ENCODE results near the gene BAIAP2L2.

Gene BAIAP2L2

DNA sequence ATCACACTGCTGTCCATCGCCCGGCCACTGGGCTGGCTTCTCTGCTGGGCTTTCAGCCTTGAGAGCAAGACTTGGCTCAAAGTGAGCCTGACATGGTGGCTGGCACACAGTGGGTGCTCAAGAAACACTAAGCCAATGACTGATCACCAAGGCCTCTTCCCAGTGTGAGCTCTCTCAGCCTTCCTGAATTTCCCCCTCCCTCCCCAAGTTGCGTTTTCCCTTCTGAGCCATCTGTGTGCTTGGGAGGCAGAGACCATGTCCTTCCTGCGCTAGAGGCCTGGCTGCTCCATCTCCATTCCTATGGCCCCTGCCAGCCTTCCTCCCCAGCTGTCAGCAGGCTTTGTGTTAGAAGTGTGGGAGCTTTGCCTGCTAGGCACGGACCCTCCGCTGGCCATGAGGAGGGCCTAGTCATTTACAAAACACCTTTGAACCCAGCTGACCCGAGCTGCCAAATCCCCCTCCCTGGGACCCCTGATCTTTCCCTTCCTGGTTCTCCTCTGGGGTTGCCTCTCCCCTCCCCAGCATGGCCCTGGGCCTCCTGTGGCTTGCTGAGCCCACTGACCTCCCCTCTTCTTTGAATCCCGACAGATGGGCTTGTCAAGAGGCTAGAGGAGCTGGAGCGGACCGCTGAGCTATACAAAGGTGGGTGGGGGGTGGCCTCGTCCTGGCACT is 40.1 kb downstream of the BAIAP2L2 start:
- in situ Hi-C loops (cut with HindIII; ENCODE audit: low sequenced_read_pairs): no loop called here

DNA sequence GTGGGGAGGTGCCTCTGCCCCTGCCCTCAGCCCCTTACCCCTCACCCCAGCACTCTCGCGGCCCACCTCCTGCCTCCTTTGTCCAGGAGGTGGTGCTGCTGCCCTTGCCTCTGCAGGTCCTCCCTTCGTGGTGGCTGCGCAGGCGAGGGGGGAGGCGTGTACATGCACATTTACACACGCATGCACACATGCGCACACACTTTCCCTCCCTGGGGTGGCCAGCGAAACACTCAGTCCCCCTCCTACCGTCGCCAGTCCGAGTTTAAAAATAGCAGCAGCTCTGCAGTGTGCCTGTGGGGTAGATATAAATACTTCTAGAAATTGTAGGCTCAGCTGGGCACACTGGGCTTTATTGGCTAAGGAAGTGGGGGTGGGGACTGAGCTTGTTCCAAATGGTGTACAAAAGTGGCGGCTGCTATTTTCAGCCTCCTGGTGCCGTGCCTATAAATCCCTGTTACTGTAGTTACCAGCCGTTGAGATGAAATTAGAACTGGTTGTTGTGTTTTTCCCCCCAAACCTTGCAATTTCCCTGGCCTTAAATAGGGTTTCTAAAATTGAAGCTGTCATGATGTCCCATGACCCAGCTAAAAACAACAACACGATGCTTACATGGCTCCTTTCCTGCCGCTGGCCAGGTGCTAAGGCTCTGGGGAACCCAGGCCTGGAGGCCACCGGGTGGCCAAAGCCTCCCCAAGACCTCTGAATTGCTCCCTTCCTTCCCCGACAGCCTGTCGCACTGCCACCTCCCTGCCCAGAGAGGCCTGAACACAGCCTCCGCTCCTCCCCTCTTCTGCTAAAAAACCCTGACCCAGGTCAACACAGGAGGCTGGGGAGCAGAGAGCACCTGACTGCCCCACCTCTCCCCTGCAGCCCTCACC is 40.9 kb downstream of the BAIAP2L2 start:
- in situ Hi-C loops (cut with HindIII; ENCODE audit: low sequenced_read_pairs): no loop called here

DNA sequence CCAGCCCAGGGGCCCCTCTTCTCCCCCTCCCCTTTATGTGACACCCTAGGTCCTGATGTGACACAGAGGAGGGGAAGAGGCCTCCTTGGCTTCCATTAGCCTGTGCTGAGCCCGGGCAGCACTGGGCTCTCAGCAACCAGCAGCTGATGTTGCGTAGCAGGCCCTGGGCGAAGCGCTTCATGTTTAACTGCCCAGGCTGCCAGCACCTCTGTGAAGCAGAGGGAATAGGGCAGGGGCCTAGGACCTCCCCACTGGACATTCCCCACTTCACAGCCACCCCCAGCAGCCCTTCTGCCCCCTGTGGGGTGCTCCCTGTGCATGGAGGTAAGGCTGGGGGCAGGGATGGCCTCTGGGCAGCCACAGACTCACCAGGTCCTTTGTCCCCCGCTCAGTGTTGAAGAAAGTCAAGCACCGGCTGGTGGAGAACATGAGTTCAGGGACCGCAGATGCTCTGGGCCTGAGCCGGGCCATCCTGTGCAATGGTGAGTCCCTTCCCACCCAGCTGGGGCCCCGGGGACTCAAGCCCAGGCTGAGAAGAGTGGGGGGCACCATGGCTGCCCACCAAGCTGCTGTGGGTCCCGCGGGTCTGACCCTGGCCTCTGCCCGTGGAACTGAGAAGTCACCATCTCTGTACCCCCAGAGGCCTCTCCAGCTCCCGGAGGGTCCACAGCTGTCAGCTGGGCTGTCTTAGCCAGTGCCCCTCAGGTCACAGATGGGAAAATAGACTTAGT is 41.7 kb downstream of the BAIAP2L2 start:
- in situ Hi-C loops (cut with HindIII; ENCODE audit: low sequenced_read_pairs): no loop called here

DNA sequence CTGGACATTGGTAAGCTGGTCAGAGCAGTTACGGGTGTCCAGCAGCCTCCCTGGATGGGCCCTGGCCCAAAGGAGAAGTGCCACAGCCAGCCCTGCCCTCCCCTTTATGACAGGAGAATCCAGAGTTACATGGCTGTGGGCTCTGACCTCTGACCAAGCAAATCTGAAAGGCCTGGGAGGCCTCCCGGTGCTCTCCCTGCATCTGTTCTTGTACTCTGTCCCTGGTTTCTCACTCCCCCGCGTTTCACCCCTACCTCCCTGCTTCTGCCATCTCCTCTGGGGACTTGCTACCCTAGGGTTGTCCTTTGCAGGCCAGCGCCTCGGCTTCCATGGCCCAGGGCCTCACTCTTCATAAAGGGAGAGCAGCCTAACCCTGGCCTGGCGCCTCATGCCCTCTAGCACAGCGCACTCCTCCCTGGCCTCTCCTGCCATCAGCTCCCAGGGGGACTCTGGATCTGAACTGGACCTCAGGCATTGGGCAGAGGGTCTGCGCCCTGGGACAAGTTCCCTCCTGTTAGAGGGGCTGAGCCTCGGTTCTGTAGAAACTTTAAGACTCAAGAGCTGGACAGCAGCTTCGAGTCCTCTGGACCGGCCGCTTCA is 42.6 kb downstream of the BAIAP2L2 start:
- in situ Hi-C loops (cut with HindIII; ENCODE audit: low sequenced_read_pairs): no loop called here

DNA sequence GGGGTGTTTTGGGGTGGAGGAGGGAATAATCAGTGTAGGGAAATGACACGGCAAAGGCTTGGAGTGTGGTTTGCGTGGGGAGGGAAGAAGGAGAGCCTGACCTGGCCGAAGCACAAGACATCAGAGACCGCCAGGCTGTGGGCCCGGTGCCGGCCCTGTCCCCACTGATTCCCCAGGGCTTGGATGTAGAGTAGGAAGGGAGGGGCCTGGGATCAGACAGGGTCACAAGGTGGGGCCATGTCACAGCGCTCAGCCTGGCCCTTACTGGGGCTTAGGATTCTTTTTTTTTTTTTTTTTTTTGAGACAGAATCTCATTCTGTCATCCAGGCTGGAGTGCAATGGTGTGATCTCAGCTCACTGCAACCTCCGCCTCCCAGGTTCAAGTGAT is 43.5 kb downstream of the BAIAP2L2 start:
- in situ Hi-C loops (cut with HindIII; ENCODE audit: low sequenced_read_pairs): no loop called here

DNA sequence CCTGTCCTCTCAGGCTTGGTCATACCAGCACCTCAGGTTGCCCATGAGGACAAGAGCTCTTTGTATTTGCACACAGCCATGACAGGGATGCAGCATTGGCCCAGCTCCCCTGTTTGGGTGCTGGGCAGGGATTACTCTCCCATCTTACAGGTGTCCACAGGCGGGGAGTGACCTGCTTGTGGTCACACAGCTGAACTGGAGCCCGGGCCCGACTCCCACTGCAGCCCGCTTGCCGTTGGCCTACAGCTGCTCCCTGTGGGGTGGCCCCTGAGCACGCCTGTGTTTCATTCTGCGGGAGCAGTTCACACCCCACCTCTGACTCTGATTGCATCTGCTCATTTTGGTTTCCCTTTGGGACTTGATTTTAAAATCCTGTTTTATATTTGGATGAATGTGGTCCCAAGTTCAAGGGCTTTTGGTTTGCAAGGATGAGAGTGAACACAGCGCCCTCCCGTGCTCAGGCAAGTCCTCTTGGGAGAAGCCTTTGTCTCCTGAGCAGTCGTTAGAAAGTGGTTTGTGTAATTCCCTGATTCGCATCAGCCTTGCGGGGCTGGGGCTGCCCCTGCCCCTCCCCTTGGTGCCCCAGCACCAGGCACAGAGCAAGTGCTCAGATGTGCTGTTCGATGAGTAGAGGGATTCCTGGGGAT is 44.0 kb downstream of the BAIAP2L2 start:
- in situ Hi-C loops (cut with HindIII; ENCODE audit: low sequenced_read_pairs): no loop called here

- in situ Hi-C loops (cut with HindIII; ENCODE audit: low sequenced_read_pairs): no loop called here
These were observed 44.9 kb downstream of the BAIAP2L2 start for GRCh38 chr22:38065539-38065938.

- in situ Hi-C loops (cut with HindIII; ENCODE audit: low sequenced_read_pairs): no loop called here
These were observed 47.7 kb downstream of the BAIAP2L2 start for GRCh38 chr22:38062791-38063190.

GRCh38 chr22:38056969-38057891 is 53.3 kb downstream of the BAIAP2L2 start, which contains the start of gene PICK1:
Gene PICK1 (plus strand): TSS chr22:38057404. CDS start chr22:38057810, 406 bp downstream.
- in situ Hi-C loops (cut with HindIII; ENCODE audit: low sequenced_read_pairs): loop anchor here (5.0 to 10.0 kb wide), 2 partner anchors 210 to 248 kb away; no protein-coding TSS in a partner anchor

DNA sequence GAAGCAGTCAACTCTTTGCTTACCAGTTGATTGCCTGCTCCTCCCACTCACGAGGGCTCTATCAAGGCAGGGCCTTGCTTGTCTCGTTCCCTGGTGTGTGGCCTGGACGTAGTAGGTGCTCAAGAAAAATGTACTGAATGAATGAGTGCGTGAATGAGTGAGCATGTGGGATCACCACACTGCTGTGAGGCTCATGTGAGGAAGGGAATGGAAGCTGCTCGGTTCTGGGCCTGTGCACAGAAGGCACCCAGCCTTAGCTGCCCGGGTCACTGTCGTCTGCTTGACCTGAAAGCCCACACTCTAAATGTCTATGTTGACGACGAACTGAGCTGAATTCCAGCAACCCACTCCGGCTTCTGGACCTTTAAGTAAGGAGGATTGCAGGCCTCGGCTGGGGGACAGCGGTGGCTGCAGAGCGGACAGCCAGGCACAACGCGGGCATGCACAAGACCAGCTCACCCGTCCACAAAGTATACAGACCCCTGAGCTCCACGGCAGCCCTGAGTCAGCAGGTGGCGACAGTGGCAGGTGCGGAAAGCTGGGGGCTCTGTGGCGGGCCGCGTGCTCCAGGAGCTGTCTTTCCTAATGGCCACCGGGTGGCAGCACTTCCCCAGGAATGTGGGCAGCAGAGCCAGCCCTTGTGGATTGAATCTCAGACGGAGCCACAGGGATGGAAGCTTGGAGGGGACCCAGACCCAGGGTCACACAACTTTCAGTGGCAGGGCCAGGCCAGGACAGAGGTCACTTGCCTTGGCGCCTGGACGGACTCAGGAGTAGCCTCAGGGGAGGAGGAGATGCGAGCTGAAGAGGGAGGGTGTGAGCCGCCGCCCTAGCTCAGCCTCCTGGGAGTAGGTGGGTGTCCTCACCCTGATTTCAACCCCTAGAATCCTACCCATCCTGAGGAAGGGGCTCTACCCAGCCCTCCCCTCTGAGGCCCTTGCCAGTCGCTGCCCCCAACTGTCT is 58.3 kb downstream of the BAIAP2L2 start:
- in situ Hi-C loops (cut with HindIII; ENCODE audit: low sequenced_read_pairs): loop anchor here (5.0 to 10.0 kb wide), 2 partner anchors 120 to 253 kb away; no protein-coding TSS in a partner anchor

DNA sequence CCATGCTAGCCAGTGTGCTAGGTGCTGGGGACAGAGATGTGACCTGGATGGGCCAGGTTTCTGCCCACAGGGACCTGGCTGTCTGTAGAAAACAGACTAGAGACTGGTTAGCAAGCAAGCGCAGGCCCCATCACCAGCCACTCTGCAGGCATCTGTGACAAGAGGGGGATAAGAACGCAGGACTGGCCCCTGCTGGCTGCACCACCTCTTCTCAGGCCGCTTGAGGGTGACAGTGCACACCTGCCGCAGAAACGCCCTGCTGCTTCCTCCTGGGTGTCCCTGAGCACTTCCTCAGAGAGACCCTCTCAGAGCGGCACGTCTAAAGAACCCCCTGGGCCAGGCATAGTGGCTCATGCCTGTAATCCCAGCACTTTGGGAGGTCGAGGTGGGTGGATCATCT is 59.2 kb downstream of the BAIAP2L2 start:
- in situ Hi-C loops (cut with HindIII; ENCODE audit: low sequenced_read_pairs): loop anchor here (5.0 to 10.0 kb wide), 2 partner anchors 121 to 254 kb away; no protein-coding TSS in a partner anchor

GRCh38 chr22:38050720-38051119 is 59.8 kb downstream of the BAIAP2L2 start:
- in situ Hi-C loops (cut with HindIII; ENCODE audit: low sequenced_read_pairs): loop anchor here (5.0 to 10.0 kb wide), 2 partner anchors 122 to 254 kb away; no protein-coding TSS in a partner anchor

DNA sequence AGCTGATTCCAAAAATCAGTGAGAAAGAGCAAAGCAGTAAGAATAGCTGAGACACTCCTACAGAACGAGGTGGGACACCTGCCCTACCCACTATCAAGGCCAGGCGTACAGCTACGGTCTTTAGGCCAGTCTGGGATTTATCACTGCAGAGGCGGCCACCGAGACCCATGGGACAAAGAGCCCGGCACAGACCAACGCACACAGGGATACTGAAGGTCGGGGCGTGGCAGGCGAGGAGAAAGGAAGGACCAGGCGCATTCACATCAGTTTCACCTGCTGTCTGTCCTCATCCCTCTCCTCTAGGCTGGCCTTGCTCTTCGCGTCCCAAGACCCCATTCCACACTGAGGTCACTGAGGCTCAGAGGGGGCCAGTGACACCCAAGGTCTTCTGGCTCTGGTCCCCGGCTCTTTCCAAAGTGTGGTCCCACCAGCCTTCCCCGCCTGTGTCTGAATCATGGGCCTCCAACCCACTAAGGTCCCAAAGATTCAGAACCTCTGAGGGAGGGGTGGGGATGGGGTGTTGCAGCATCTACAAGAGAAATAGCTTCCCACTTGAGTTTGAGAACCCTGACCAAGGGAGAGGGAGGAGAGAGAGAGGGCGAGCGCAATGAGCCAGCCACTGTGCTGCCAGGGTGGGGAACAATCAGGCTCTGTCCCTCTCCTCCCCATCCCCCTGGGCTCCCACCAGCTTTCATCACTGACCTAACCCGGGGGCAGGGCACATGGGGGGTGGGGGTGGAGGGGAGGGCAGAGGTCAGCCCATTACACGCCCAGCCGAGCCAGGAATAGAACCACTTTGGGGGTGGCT is 60.5 kb downstream of the BAIAP2L2 start:
- in situ Hi-C loops (cut with HindIII; ENCODE audit: low sequenced_read_pairs): loop anchor here (5.0 to 10.0 kb wide), 2 partner anchors 122 to 255 kb away; no protein-coding TSS in a partner anchor

DNA sequence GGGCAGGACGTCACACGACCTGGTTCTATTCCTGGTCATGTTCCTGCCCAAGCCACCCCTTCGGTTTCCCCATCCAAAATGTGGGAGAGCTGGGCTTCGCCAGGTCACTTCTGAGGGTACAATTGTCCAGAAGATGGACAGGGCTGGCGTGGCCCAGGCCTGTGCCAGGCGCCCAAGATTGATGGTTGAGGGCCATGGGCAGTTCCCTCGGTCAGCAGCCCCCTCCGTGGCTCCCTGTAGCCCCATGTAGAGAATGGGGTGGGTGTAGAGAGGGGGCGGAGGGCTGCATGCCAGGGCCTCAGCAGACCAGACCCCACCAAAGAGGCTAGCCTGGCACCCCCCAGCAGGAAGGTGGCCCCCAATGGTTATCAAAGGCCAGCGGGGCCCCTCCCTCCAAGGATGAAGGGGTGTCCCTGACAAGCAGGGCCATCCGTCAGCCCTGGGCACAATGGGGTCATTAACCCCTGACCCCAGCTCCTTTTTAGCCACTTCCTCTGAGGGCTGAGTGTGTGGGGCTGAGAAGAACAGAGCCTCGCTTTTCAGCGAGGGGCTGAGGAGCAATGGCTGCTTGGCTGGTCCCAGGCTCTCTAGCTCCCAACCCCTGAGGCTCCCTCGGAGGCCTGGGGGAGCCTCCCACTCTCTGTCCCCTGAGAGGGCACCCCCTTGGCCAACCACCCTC is 64.3 kb downstream of the BAIAP2L2 start:
- in situ Hi-C loops (cut with HindIII; ENCODE audit: low sequenced_read_pairs): no loop called here

- in situ Hi-C loops (cut with HindIII; ENCODE audit: low sequenced_read_pairs): no loop called here
These were observed 67.1 kb downstream of the BAIAP2L2 start for GRCh38 chr22:38043151-38044039.

DNA sequence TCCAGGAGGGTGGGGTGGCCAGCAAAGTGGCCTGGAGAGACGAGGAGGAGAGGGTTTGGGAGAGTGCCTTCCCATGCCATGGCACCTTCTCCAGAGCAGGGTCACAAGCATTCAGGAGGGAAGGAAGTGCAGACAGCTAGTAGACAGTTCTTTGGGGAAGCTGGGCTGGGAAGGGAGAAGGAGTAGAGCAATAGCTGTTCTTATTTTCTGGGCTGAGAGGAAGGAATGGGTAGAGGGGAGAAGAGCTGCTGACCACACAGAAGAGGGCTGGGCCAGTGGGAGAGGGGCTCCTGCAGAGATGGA is 68.0 kb downstream of the BAIAP2L2 start:
- in situ Hi-C loops (cut with HindIII; ENCODE audit: low sequenced_read_pairs): no loop called here
